OCI-LY1 (cell line): Measurements from ENCODE around the gene MRPS22.

Experiments used
- EZH2 ChIP-seq: fragments of 200-600 bp; sonication (generic), shearing (Covaris generic); IDR thresholded peaks from 2 replicates; pipeline ENCODE4 v1.8.0; 2017; ENCODE audit warnings: borderline replicate concordance, mixed run types, mild to moderate bottlenecking, antibody characterized with exemption, low read length, moderate library complexity, mixed read lengths
- TF ChIP-seq, protein P1 (sequence below): fragments of 200-600 bp; sonication (generic), shearing (Covaris generic); IDR thresholded peaks from 2 replicates; pipeline ENCODE4 v1.5.1; 2017; ENCODE audit warnings: mild to moderate bottlenecking, antibody characterized with exemption, low read length, moderate library complexity, mixed read lengths

GRCh38 chr3:139328356-139328755, 15.5 kb upstream of the MRPS22 start:
- TF ChIP-seq, protein P1, sequence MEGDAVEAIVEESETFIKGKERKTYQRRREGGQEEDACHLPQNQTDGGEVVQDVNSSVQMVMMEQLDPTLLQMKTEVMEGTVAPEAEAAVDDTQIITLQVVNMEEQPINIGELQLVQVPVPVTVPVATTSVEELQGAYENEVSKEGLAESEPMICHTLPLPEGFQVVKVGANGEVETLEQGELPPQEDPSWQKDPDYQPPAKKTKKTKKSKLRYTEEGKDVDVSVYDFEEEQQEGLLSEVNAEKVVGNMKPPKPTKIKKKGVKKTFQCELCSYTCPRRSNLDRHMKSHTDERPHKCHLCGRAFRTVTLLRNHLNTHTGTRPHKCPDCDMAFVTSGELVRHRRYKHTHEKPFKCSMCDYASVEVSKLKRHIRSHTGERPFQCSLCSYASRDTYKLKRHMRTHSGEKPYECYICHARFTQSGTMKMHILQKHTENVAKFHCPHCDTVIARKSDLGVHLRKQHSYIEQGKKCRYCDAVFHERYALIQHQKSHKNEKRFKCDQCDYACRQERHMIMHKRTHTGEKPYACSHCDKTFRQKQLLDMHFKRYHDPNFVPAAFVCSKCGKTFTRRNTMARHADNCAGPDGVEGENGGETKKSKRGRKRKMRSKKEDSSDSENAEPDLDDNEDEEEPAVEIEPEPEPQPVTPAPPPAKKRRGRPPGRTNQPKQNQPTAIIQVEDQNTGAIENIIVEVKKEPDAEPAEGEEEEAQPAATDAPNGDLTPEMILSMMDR: no peak
- no peak for TF ChIP-seq EZH2
